D721Med (cell line): ENCODE data around the gene HS3ST1.
"Not testable (repeated sequence)": the region's sequence is repeated elsewhere in the genome, so short reads cannot be mapped to it uniquely, and the experiment has no call there.

Experiments
- DNase-seq: peaks from one replicate; pipeline ENCODE4 v3.0.0; 2011; ENCODE audit warnings: low spot score; ENCODE audit not compliant: insufficient read length
- FAIRE-seq: peaks from 2 replicates; lab custom pipeline; 2011; peaks lifted over from hg19 to GRCh38; lab: Jason Lieb, UNC
- TF ChIP-seq, protein P1 (sequence below): IDR thresholded peaks from 2 replicates; pipeline ENCODE4 v1.5.1; 2012; ENCODE audit warnings: mild to moderate bottlenecking, control low read depth; ENCODE audit not compliant: insufficient read depth; ENCODE audit errors: missing control alignments

HS3ST1 gene

GRCh38 chr4:11407551-11407950 lies 21.1 kb downstream of the HS3ST1 start:
- no peak for FAIRE-seq
- TF ChIP-seq, protein P1, sequence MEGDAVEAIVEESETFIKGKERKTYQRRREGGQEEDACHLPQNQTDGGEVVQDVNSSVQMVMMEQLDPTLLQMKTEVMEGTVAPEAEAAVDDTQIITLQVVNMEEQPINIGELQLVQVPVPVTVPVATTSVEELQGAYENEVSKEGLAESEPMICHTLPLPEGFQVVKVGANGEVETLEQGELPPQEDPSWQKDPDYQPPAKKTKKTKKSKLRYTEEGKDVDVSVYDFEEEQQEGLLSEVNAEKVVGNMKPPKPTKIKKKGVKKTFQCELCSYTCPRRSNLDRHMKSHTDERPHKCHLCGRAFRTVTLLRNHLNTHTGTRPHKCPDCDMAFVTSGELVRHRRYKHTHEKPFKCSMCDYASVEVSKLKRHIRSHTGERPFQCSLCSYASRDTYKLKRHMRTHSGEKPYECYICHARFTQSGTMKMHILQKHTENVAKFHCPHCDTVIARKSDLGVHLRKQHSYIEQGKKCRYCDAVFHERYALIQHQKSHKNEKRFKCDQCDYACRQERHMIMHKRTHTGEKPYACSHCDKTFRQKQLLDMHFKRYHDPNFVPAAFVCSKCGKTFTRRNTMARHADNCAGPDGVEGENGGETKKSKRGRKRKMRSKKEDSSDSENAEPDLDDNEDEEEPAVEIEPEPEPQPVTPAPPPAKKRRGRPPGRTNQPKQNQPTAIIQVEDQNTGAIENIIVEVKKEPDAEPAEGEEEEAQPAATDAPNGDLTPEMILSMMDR, result no peak

DNA sequence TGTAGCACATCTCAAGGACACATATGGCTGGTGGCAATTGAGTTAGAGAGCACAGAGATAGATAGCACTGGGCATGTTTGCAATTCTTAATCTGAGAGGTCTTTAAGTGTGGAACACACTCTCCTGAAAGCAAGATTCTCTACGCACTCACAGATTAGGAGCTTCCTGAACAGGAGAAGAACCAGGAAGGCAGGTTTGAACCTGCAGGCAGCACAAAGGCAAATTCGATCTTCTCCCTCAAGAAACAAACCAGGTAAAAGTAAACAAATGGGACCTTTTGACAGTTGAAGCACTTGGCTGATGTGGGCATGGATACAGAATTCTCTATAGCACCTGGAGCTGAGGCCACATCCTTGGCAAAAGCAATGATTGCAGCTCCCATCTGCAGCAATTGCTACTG lies 24.3 kb downstream of the HS3ST1 start:
- TF ChIP-seq, protein P1, result no peak
- no peak for FAIRE-seq
- DNase-seq, result no peak

More at GRCh38 chr4:11407551-11407950, 21.1 kb downstream of the HS3ST1 start:
- no peak for DNase-seq

DNA sequence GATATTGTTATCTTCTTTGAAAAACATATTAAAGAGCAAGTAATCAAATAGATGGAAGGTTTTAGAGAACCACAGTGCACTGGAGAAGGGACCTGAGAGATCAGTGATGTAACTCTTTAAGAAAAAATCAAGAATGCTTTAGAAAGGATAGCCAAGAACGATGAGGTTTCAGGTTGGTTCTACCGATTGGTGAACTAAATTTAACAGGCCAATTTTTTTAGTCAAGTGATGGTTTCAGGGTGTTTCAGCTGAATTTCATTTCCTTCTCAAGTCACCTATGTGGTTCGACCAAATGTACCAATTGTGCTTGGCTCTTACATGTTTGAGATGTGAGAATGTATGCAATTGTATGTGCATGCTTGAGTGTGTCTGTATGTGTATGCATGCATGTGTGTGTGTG lies 26.5 kb downstream of the HS3ST1 start:
- FAIRE-seq (no peak), DNase-seq (no peak)

GRCh38 chr4:11399461-11399971 lies 29.2 kb downstream of the HS3ST1 start:
- TF ChIP-seq, protein P1, result no peak
- FAIRE-seq (no peak), DNase-seq (no peak)

More for the DNA sequence above, 26.5 kb downstream of the HS3ST1 start:
- TF ChIP-seq, protein P1, result no peak

GRCh38 chr4:11397819-11398610 lies 30.7 kb downstream of the HS3ST1 start:
- FAIRE-seq (no peak), DNase-seq (no peak)
- TF ChIP-seq, protein P1, result no peak

DNA sequence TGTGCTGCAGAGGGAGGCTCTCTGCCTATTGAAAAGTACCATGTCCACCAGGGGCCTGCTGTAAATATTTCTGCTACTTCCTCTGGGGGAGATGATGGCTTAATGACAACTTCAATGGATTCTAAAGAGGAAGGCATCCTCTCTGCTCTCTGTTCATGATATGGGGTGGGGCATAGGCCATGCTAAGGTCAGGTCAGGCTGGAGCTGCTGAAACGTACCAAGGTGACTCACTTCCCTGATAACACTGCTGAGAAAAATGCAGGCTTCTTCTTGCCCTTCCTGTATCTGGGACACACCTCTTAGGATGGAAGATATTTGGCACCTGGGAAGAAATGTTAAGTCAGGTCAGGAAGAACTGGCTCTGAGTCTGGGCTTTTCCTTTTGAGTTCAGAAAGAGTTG lies 31.5 kb downstream of the HS3ST1 start:
- TF ChIP-seq, protein P1, result no peak
- FAIRE-seq, result no peak
- no peak for DNase-seq

DNA sequence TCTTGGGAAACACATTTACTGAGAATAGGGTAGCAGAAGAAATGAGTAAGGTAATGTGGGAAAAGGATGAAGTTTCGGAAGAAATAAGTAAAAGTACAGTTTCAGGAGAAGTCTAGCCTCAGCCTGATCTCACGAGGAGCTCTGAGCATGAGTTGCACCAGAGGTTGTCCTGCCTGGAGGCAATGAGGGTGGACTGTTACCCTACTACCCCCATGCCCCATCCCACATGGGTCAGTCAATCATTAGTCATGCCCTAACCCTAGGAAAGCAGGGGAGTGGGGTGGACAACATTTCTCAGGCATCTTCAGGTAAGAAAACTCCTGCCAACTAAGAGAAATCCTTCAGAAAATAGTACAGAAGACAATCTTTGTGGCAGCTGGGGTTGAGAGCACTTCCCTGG lies 35.1 kb downstream of the HS3ST1 start:
- DNase-seq, result no peak
- FAIRE-seq, result no peak
- TF ChIP-seq, protein P1, result no peak

GRCh38 chr4:11384072-11384471 lies 44.6 kb downstream of the HS3ST1 start:
- DNase-seq, FAIRE-seq: not testable (repeated sequence)
